Thyroid gland (tissue), 4 donors: ENCODE measurements around the gene CCDC194. TPM values are rescaled to one million over a fixed set of nuclear protein-coding genes. Genes with fewer than 3 reads are reported as not detected.

Experiments used
- DNase-seq, 2 donors: peaks; one replicate each; pipeline ENCODE4 v3.0.0-alpha.2; 2019
- H3K27ac ChIP-seq, 3 donors: fragments of 200-600 bp; sonication (generic); 1 replicate in 2 of 3; 2 replicates in 1 of 3; pipeline ENCODE4 v1.5.1; 2016 to 2019; ENCODE audit warnings: mild to moderate bottlenecking in 1 of 3, moderate library complexity in 1 of 3
- H3K27me3 ChIP-seq: fragments of 200-600 bp; sonication (generic); one replicate; pipeline ENCODE4 v1.5.1; 2019
- H3K36me3 ChIP-seq, 2 donors: fragments of 200-600 bp; sonication (generic); one replicate each; pipeline ENCODE4 v1.5.1; 2016 to 2019
- H3K4me1 ChIP-seq, 2 donors: fragments of 200-600 bp; sonication (generic); one replicate each; pipeline ENCODE4 v1.5.1; 2017 to 2019
- H3K4me3 ChIP-seq, 3 donors: fragments of 200-600 bp; sonication (generic); replicated peaks in 1 of 3; 1 replicate in 2 of 3; 2 replicates in 1 of 3; pipeline ENCODE4 v1.5.1; 2016; ENCODE audit warnings: mild to moderate bottlenecking in 1 of 3
- H3K9me3 ChIP-seq: fragments of 200-600 bp; sonication (generic); one replicate; pipeline ENCODE4 v1.5.1; 2017
- CTCF ChIP-seq, 6 experiments: fragments of 200-600 bp in 3 of 6; fragments of 450-650 bp in 3 of 6; sonication (generic) in 3 of 6; IDR thresholded peaks; one replicate each; pipeline ENCODE4 v1.5.1; 2016 to 2019; ENCODE audit warnings: antibody characterized with exemption in 6 of 6, mild to moderate bottlenecking in 2 of 6, inconsistent platforms in 1 of 6, moderate library complexity in 1 of 6
- POLR2A ChIP-seq, 2 donors: fragments of 450-650 bp; IDR thresholded peaks; one replicate each; pipeline ENCODE4 v1.6.1; 2017; ENCODE audit warnings: antibody characterized with exemption in 2 of 2, mild to moderate bottlenecking in 2 of 2, moderate library complexity in 1 of 2
- WGBS, 2 donors: methylation state at CpG; one replicate each; pipeline ENCODE4 v1.1.5; 2017; 5-methylcytosine and 5-hydroxymethylcytosine counted together
- intact Hi-C: fragments of 100-400 bp; cut with DNase I; formaldehyde crosslinking; loops from one replicate; pipeline ENCODE4 v1.15.1; 2023
- total RNA-seq, 4 donors: library from RNA; depleted of rRNA; stranded (reverse); fragments of >200 nt; gene quantifications; one replicate each; pipeline ENCODE4 v1.2.3, GENCODE V29; 2016

The CCDC194 gene
- total RNA-seq, 4 donors from 2014 or later: not detected

GRCh38 chr19:17431417-17431816, 37.4 kb upstream of the CCDC194 start:
- no peaks in the 10 kb centered on the region for H3K36me3 ChIP-seq
- no peaks in the 10 kb centered on the region for H3K9me3 ChIP-seq
- H3K27ac ChIP-seq: no peak overlapping the region
- TF ChIP-seq POLR2A (IDR thresholded peaks at IDR 0.05): no peak
- no peak for TF ChIP-seq CTCF (IDR thresholded peaks at IDR 0.05)
- no peak for DNase-seq
- H3K27me3 ChIP-seq: no peaks in the 10 kb centered on the region
- intact Hi-C loops: no loop called here
- H3K4me1 ChIP-seq: peaks cover 0 to 11% of the 10 kb centered on the region in 2 donors
- 91 to 93% methylated on average over 7 of the region's 7 CpGs for WGBS, 2 donors
- H3K4me3 ChIP-seq: no peak overlapping the region

- peak overlapping the region in 2 of 3 donors; percentile 45 to 68 for H3K27ac ChIP-seq
- no peaks in the 10 kb centered on the region for H3K36me3 ChIP-seq
- no peaks in the 10 kb centered on the region for H3K27me3 ChIP-seq
- H3K4me3 ChIP-seq: no peak overlapping the region
- TF ChIP-seq CTCF (IDR thresholded peaks at IDR 0.05): no peak
- no peak for TF ChIP-seq POLR2A (IDR thresholded peaks at IDR 0.05)
- H3K9me3 ChIP-seq: no peaks in the 10 kb centered on the region
- peak; percentile 76 to 83 for DNase-seq
- 23 to 48% methylated on average over 17 of the region's 17 CpGs for WGBS, 2 donors
- intact Hi-C loops: no loop called here
- H3K4me1 ChIP-seq: peaks cover 3 to 15% of the 10 kb centered on the region in 2 donors
These were observed 35.7 kb upstream of the CCDC194 start for GRCh38 chr19:17429641-17430113.

- peak; percentile 33 to 35 for DNase-seq
- no peaks in the 10 kb centered on the region for H3K9me3 ChIP-seq
- 42 to 48% methylated on average over 16 to 18 of the region's 27 CpGs for WGBS, 2 donors
- H3K27me3 ChIP-seq: no peaks in the 10 kb centered on the region
- H3K4me3 ChIP-seq: no peak overlapping the region
- peaks cover 0 to 8% of the 10 kb centered on the region in 2 donors for H3K36me3 ChIP-seq
- intact Hi-C loops: no loop called here
- TF ChIP-seq CTCF (IDR thresholded peaks at IDR 0.05) (peak in 3 of 6 experiments; percentile 8 to 31 (median 30)), POLR2A (IDR thresholded peaks at IDR 0.05) (no peak)
- H3K27ac ChIP-seq: no peak overlapping the region
- peaks cover 6 to 18% of the 10 kb centered on the region in 2 donors for H3K4me1 ChIP-seq
These were observed 30.9 kb upstream of the CCDC194 start for GRCh38 chr19:17424743-17425365.

- WGBS, 2 donors: 93 to 98% methylated on average over 13 to 14 of the region's 20 CpGs
- intact Hi-C loops: no loop called here
These were observed 29.6 kb upstream of the CCDC194 start for GRCh38 chr19:17423429-17424208.

More at GRCh38 chr19:17423429-17424208, 29.6 kb upstream of the CCDC194 start:
- Histone ChIP-seq H3K9me3 (no peaks in the 10 kb centered on the region), H3K4me3 (no peak overlapping the region), H3K4me1 (peaks cover 11% of the 10 kb centered on the region in 2 donors), H3K36me3 (peaks cover 0 to 8% of the 10 kb centered on the region in 2 donors), H3K27me3 (no peaks in the 10 kb centered on the region), H3K27ac (no peak overlapping the region)
- no peak for DNase-seq
- TF ChIP-seq POLR2A (IDR thresholded peaks at IDR 0.05): no peak
- no peak for TF ChIP-seq CTCF (IDR thresholded peaks at IDR 0.05)
